Panc1 (cell line): Measurements from ENCODE around the gene NF1.

Source experiments
- POLR2AphosphoS5 ChIP-seq: IDR thresholded peaks from 2 replicates; pipeline ENCODE4 v1.6.1; 2012; ENCODE audit warnings: mild to moderate bottlenecking, low read depth, low read length, moderate library complexity
- SIN3A ChIP-seq: IDR thresholded peaks from 2 replicates; pipeline ENCODE4 v1.6.1; 2012; ENCODE audit warnings: low read depth, mild to moderate bottlenecking, low read length, moderate library complexity, borderline replicate concordance; ENCODE audit not compliant: insufficient read depth
- TCF7L2 ChIP-seq: IDR thresholded peaks from 2 replicates; pipeline ENCODE4 v1.6.1; 2011; ENCODE audit warnings: mild to moderate bottlenecking, low read depth, low read length, inconsistent platforms
- TF ChIP-seq, protein P1 (sequence below): fragments of 450-650 bp; IDR thresholded peaks from 2 replicates; pipeline ENCODE4 v1.5.1; 2017; ENCODE audit warnings: mild to moderate bottlenecking
- TF ChIP-seq, protein P2 (sequence below), 2 experiments: IDR thresholded peaks; 2 replicates each; pipeline ENCODE4 v1.6.1; 2011 to 2012; ENCODE audit warnings: low read depth in 2 of 2, control low read depth in 1 of 2, low read length in 1 of 2, mild to moderate bottlenecking in 1 of 2, moderate library complexity in 1 of 2; ENCODE audit not compliant: insufficient read depth in 1 of 2

DNA sequence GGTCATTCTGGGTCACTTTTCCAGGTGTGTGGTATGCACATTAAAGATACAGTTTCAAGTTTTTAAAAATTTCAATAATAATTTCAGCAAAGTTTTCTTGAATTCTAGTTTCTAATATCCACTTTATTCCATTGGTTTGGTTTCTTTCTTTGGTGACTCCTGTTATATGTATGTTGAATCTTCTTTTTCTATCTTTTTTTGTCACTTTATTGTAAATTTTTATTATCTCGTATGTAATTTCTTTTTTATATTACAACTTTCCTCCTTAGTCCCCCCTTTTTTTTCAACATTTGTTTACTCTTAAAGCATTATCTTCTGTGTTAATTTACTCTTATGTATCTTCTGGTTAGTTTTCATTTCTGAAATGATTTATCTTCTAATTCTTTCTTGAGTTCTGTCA lies 57.5 kb downstream of the NF1 start:
- TF ChIP-seq, protein P1, sequence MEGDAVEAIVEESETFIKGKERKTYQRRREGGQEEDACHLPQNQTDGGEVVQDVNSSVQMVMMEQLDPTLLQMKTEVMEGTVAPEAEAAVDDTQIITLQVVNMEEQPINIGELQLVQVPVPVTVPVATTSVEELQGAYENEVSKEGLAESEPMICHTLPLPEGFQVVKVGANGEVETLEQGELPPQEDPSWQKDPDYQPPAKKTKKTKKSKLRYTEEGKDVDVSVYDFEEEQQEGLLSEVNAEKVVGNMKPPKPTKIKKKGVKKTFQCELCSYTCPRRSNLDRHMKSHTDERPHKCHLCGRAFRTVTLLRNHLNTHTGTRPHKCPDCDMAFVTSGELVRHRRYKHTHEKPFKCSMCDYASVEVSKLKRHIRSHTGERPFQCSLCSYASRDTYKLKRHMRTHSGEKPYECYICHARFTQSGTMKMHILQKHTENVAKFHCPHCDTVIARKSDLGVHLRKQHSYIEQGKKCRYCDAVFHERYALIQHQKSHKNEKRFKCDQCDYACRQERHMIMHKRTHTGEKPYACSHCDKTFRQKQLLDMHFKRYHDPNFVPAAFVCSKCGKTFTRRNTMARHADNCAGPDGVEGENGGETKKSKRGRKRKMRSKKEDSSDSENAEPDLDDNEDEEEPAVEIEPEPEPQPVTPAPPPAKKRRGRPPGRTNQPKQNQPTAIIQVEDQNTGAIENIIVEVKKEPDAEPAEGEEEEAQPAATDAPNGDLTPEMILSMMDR, result no peak
- TF ChIP-seq, protein P2, sequence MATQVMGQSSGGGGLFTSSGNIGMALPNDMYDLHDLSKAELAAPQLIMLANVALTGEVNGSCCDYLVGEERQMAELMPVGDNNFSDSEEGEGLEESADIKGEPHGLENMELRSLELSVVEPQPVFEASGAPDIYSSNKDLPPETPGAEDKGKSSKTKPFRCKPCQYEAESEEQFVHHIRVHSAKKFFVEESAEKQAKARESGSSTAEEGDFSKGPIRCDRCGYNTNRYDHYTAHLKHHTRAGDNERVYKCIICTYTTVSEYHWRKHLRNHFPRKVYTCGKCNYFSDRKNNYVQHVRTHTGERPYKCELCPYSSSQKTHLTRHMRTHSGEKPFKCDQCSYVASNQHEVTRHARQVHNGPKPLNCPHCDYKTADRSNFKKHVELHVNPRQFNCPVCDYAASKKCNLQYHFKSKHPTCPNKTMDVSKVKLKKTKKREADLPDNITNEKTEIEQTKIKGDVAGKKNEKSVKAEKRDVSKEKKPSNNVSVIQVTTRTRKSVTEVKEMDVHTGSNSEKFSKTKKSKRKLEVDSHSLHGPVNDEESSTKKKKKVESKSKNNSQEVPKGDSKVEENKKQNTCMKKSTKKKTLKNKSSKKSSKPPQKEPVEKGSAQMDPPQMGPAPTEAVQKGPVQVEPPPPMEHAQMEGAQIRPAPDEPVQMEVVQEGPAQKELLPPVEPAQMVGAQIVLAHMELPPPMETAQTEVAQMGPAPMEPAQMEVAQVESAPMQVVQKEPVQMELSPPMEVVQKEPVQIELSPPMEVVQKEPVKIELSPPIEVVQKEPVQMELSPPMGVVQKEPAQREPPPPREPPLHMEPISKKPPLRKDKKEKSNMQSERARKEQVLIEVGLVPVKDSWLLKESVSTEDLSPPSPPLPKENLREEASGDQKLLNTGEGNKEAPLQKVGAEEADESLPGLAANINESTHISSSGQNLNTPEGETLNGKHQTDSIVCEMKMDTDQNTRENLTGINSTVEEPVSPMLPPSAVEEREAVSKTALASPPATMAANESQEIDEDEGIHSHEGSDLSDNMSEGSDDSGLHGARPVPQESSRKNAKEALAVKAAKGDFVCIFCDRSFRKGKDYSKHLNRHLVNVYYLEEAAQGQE (IDR thresholded peaks at IDR 0.05; ENCODE audit: insufficient read depth in 1 of 2, low read depth in 2 of 2, low read length in 1 of 2), result no peak
- TF ChIP-seq SIN3A (no peak), TCF7L2 (no peak), POLR2AphosphoS5 (no peak)
